Breast epithelium (tissue), 3 donors: ENCODE measurements around the gene EFNA5.

Experiments
- POLR2A ChIP-seq: fragments of 450-650 bp; IDR thresholded peaks from one replicate; pipeline ENCODE4 v1.6.1; 2016; ENCODE audit warnings: antibody characterized with exemption, mild to moderate bottlenecking, moderate library complexity
- TF ChIP-seq, protein P1 (sequence below), 3 donors: fragments of 450-650 bp; IDR thresholded peaks; one replicate each; pipeline ENCODE4 v1.5.1; 2016 to 2017; ENCODE audit warnings: antibody characterized with exemption in 3 of 3, mild to moderate bottlenecking in 3 of 3, moderate library complexity in 3 of 3

- no peak for TF ChIP-seq POLR2A
- TF ChIP-seq, protein P1, sequence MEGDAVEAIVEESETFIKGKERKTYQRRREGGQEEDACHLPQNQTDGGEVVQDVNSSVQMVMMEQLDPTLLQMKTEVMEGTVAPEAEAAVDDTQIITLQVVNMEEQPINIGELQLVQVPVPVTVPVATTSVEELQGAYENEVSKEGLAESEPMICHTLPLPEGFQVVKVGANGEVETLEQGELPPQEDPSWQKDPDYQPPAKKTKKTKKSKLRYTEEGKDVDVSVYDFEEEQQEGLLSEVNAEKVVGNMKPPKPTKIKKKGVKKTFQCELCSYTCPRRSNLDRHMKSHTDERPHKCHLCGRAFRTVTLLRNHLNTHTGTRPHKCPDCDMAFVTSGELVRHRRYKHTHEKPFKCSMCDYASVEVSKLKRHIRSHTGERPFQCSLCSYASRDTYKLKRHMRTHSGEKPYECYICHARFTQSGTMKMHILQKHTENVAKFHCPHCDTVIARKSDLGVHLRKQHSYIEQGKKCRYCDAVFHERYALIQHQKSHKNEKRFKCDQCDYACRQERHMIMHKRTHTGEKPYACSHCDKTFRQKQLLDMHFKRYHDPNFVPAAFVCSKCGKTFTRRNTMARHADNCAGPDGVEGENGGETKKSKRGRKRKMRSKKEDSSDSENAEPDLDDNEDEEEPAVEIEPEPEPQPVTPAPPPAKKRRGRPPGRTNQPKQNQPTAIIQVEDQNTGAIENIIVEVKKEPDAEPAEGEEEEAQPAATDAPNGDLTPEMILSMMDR (IDR thresholded peaks at IDR 0.05) = no peak
Observed at GRCh38 chr5:107426209-107426608, 244.5 kb downstream of the EFNA5 start.
